Adrenal gland (tissue), 12 donors: ENCODE results near the gene ASIC5. TPM values are rescaled to one million over a fixed set of nuclear protein-coding genes. Genes with fewer than 3 reads are reported as not detected.

Experiments
- DNase-seq, 7 donors: peaks; one replicate each; pipeline ENCODE4 v3.0.0-alpha.2; 2019 to 2020
- H3K27ac ChIP-seq, 5 donors: fragments of 200-600 bp; sonication (generic) in 4 of 5; 1 replicate in 3 of 5; 2 replicates in 2 of 5; pipeline versions ENCODE4 v1.5.1 to v1.8.0; 2016 to 2020; ENCODE audit warnings: mild to moderate bottlenecking in 1 of 5
- H3K27me3 ChIP-seq: fragments of 200-600 bp; 2 replicates; pipeline ENCODE4 v1.8.0; 2021
- H3K36me3 ChIP-seq, 2 donors: fragments of 200-600 bp; replicated peaks in 1 of 2; 1 replicate in 1 of 2; 2 replicates in 1 of 2; pipeline versions ENCODE4 v1.5.1 to v1.8.0; 2018 to 2022
- H3K4me1 ChIP-seq, 2 donors: fragments of 200-600 bp; replicated peaks in 1 of 2; 1 replicate in 1 of 2; 2 replicates in 1 of 2; pipeline versions ENCODE4 v1.5.1 to v1.8.0; 2018 to 2021
- H3K4me3 ChIP-seq, 4 donors: fragments of 200-600 bp; sonication (generic) in 3 of 4; one replicate each; pipeline ENCODE4 v1.5.1; 2016 to 2018
- H3K9me3 ChIP-seq, 3 donors: fragments of 200-600 bp; sonication (generic) in 1 of 3; replicated peaks in 1 of 3; 1 replicate in 2 of 3; 2 replicates in 1 of 3; pipeline versions ENCODE4 v1.5.1 to v1.8.0; 2016 to 2021
- CTCF ChIP-seq, 6 experiments: fragments of 450-650 bp in 4 of 6; fragments of 200-600 bp in 2 of 6; sonication (generic) in 1 of 6; IDR thresholded peaks; 1 replicate in 5 of 6; 2 replicates in 1 of 6; pipeline versions ENCODE4 v1.5.1 to v1.8.0; 2016 to 2021; ENCODE audit warnings: antibody characterized with exemption in 6 of 6, mild to moderate bottlenecking in 2 of 6, moderate library complexity in 1 of 6
- POLR2A ChIP-seq, 2 donors: fragments of 450-650 bp; IDR thresholded peaks; one replicate each; pipeline ENCODE4 v1.6.1; 2017; ENCODE audit warnings: antibody characterized with exemption in 2 of 2, mild to moderate bottlenecking in 2 of 2, moderate library complexity in 1 of 2
- WGBS, 4 donors: extraction: QIAGEN DNeasy Blood & Tissue Kit in 2 of 4; methylation state at CpG; one replicate each; pipeline versions ENCODE4 v1.1.5 to v1.1.7; 2013 to 2017; 5-methylcytosine and 5-hydroxymethylcytosine counted together
- intact Hi-C, 2 donors: fragments of 100-400 bp; cut with DNase I; formaldehyde crosslinking; loops; one replicate each; pipeline versions ENCODE4 v1.14.1 to v1.15.0; 2022 to 2023
- polyA plus RNA-seq, 3 donors: library from polyadenylated mRNA; stranded (reverse); fragments of 200-250 nt in 2 of 3; fragments of 350-450 nt in 1 of 3; fragmentation: Illumina TruSeq in 1 of 3; extraction: RNeasy Lipid Tissue Mini Kit (QIAGEN cat#74804) in 1 of 3; gene quantifications; one replicate each; pipeline ENCODE4 v1.2.3, GENCODE V29; 2013 to 2014
- total RNA-seq, 9 donors: library from RNA; depleted of rRNA in 4 of 9; stranded (reverse); fragments of >200 nt in 4 of 9; fragments of 120-200 nt in 1 of 9; fragmentation: NEBNext Ultra II Directional in 1 of 9; extraction: Animal tissue kit (Norgen Biotek cat#: 25700) in 1 of 9; gene quantifications; one replicate each; pipeline versions ENCODE4 v1.1.0 to v1.2.4, GENCODE V29; 2013 to 2023
- donor health status: healthy with polysubstance abuse.
- donor health status: Bipolar disorder and iron deficiency.
- donor health status: DM: yes; HTN: yes; CAD: no.
- donor health status: DM: no; HTN: no; CAD: no.
- donor health status: DM: no; HTN: no; CAD: no.
- donor health status: DM: yes; HTN: yes; CAD: no.

ASIC5 gene
- total and polyA plus RNA-seq, 12 donors, result not detected

GRCh38 chr4:155780775-155781174 lies 85.3 kb downstream of the ASIC5 start:
- no peak for DNase-seq
- WGBS, 4 donors, result 25 to 47% (median 43%) methylated on average over 1 of the region's 1 CpG
- H3K4me1 ChIP-seq, result no peaks in the 10 kb centered on the region
- intact Hi-C loops, result loop anchor here in 1 of 2 donors (10.0 kb wide), 1 partner anchor 336 kb away; no protein-coding TSS in a partner anchor
- TF ChIP-seq CTCF (IDR thresholded peaks at IDR 0.05) (no peak), POLR2A (IDR thresholded peaks at IDR 0.05) (no peak)
- no peaks in the 10 kb centered on the region for H3K27me3 ChIP-seq
- no peaks in the 10 kb centered on the region for H3K36me3 ChIP-seq
- H3K27ac ChIP-seq, result no peak overlapping the region
- H3K9me3 ChIP-seq, result no peaks in the 10 kb centered on the region
- H3K4me3 ChIP-seq, result no peak overlapping the region

Other genes with a start within 250 kb of the ASIC5 start
- gene GUCY1A1, start 199.4 kb downstream of the ASIC5 start, total RNA-seq, result 10 to 100 TPM in 5 of 9 donors, 1 to 10 TPM in 4; 4.9 to 17.1 (median 11.1) TPM
- gene GUCY1A1, start 199.4 kb downstream of the ASIC5 start, polyA plus RNA-seq, result 10 to 100 TPM in 1 of 3 donors, 1 to 10 TPM in 2; 2.3 to 10.8 (median 3.8) TPM
- 1 to 10 TPM in 8 of 9 donors, under 1 TPM in 1; 0.87 to 5.1 (median 2.7) TPM for gene GUCY1B1, start 107.3 kb downstream of the ASIC5 start, total RNA-seq
- gene GUCY1B1, start 107.3 kb downstream of the ASIC5 start, polyA plus RNA-seq, result 10 to 100 TPM in 1 of 3 donors, 1 to 10 TPM in 2; 4.3 to 11.6 (median 4.4) TPM
- 1 to 10 TPM in 7 of 9 donors, under 1 TPM in 2; 0.56 to 9.8 (median 3.3) TPM for gene TDO2, start 37.4 kb upstream of the ASIC5 start, total RNA-seq
- gene TDO2, start 37.4 kb upstream of the ASIC5 start, polyA plus RNA-seq, result 1 to 10 TPM; 1.7 to 9.3 (median 1.9) TPM
- 10 to 100 TPM; 22.4 to 46.9 (median 33.2) TPM for gene CTSO, start 87.6 kb upstream of the ASIC5 start, total RNA-seq
- gene CTSO, start 87.6 kb upstream of the ASIC5 start, polyA plus RNA-seq, result 10 to 100 TPM in 1 of 3 donors, 1 to 10 TPM in 2; 5.0 to 45.3 (median 5.4) TPM